ENCODE measurements around the gene MYH13. TPM values are rescaled to one million over a fixed set of nuclear protein-coding genes. Genes with fewer than 3 reads are reported as not detected.
A peak's percentile ranks its signal among the peaks of the same experiment; 100 is the strongest.
"Not testable (repeated sequence)": the region's sequence is repeated elsewhere in the genome, so short reads cannot be mapped to it uniquely, and the experiment has no call there.

Gene MYH13
- total RNA-seq, 1 donor from 2014 or later = 0.16 TPM

GRCh38 chr17:10306585-10306984 is 66.2 kb downstream of the MYH13 start:
- no peak for DNase-seq (ENCODE audit: low read depth)

GRCh38 chr17:10305398-10305797 is 67.4 kb downstream of the MYH13 start:
- no peak for DNase-seq (ENCODE audit: low read depth)

GRCh38 chr17:10304758-10305300 is 68.0 kb downstream of the MYH13 start:
- no peak for DNase-seq (ENCODE audit: low read depth)

GRCh38 chr17:10297691-10298090 is 75.1 kb downstream of the MYH13 start:
- no peak for DNase-seq (ENCODE audit: low read depth)

- DNase-seq (ENCODE audit: low read depth) = peak; percentile 80
These were observed 77.0 kb downstream of the MYH13 start for GRCh38 chr17:10295728-10296343.

- no peak for DNase-seq (ENCODE audit: low read depth)
These were observed 78.6 kb downstream of the MYH13 start for GRCh38 chr17:10294180-10294579.

GRCh38 chr17:10292057-10292937 is 80.5 kb downstream of the MYH13 start:
- peak; percentile 21 for DNase-seq (ENCODE audit: low read depth)

- DNase-seq (ENCODE audit: low read depth) = not testable (repeated sequence)
These were observed 81.2 kb downstream of the MYH13 start for GRCh38 chr17:10291576-10291975.

- DNase-seq (ENCODE audit: low read depth) = no peak
These were observed 82.8 kb downstream of the MYH13 start for GRCh38 chr17:10290041-10290440.

- DNase-seq (ENCODE audit: low read depth) = no peak
These were observed 86.5 kb downstream of the MYH13 start for GRCh38 chr17:10286324-10286723.

GRCh38 chr17:10285896-10286295 is 86.9 kb downstream of the MYH13 start:
- no peak for DNase-seq (ENCODE audit: low read depth)

- no peak for DNase-seq (ENCODE audit: low read depth)
These were observed 92.7 kb downstream of the MYH13 start for GRCh38 chr17:10280068-10280467.

GRCh38 chr17:10278218-10278617 is 94.6 kb downstream of the MYH13 start:
- DNase-seq (ENCODE audit: low read depth) = no peak

- DNase-seq (ENCODE audit: low read depth) = no peak
These were observed 96.4 kb downstream of the MYH13 start for GRCh38 chr17:10276436-10276835.

- DNase-seq (ENCODE audit: low read depth) = no peak
These were observed 97.4 kb downstream of the MYH13 start for GRCh38 chr17:10275418-10275817.

- no peak for DNase-seq (ENCODE audit: low read depth)
These were observed 101.7 kb downstream of the MYH13 start for GRCh38 chr17:10271106-10271562.

- DNase-seq (ENCODE audit: low read depth) = no peak
These were observed 102.5 kb downstream of the MYH13 start for GRCh38 chr17:10270258-10270657.

- DNase-seq (ENCODE audit: low read depth) = no peak
These were observed 104.8 kb downstream of the MYH13 start for GRCh38 chr17:10268005-10268404.

- DNase-seq (ENCODE audit: low read depth) = no peak
These were observed 106.4 kb downstream of the MYH13 start for GRCh38 chr17:10266296-10266876.

- no peak for DNase-seq (ENCODE audit: low read depth)
These were observed 107.6 kb downstream of the MYH13 start for GRCh38 chr17:10265100-10265810.

- no peak for DNase-seq (ENCODE audit: low read depth)
These were observed 108.8 kb downstream of the MYH13 start for GRCh38 chr17:10264051-10264450.

All from myocyte (in vitro differentiated cells).